Mesendoderm (in vitro differentiated cells): ENCODE data around the gene DLG2.

Experiments
- DNase-seq: peaks from one replicate; pipeline ENCODE4 v3.0.0; 2013
- H2AK5ac ChIP-seq: 2 replicates; pipeline ENCODE4 v1.6.1; 2013; ENCODE audit warnings: low read length, inconsistent platforms
- H2BK120ac ChIP-seq: 2 replicates; pipeline ENCODE4 v1.6.1; 2013; ENCODE audit warnings: low read depth, mild to moderate bottlenecking, low read length, moderate library complexity, mixed read lengths
- H2BK15ac ChIP-seq: replicated peaks from 2 replicates; pipeline ENCODE4 v1.6.1; 2013; ENCODE audit warnings: low read depth, mild to moderate bottlenecking, moderate library complexity
- H2BK5ac ChIP-seq: 2 replicates; pipeline ENCODE4 v1.6.1; 2013; ENCODE audit warnings: low read length, inconsistent platforms
- H3K18ac ChIP-seq: 2 replicates; pipeline ENCODE4 v1.6.1; 2013; ENCODE audit warnings: mild to moderate bottlenecking, low read length, mixed read lengths
- H3K23ac ChIP-seq: one replicate; pipeline ENCODE4 v1.6.1; 2013; ENCODE audit warnings: low read length
- H3K27ac ChIP-seq: 2 replicates; pipeline ENCODE4 v1.5.1; 2013; ENCODE audit warnings: low read depth, mild to moderate bottlenecking, inconsistent platforms, low read length, moderate library complexity
- H3K27me3 ChIP-seq: 2 replicates; pipeline ENCODE4 v1.6.1; 2013; ENCODE audit warnings: low read length, control low read depth, mild to moderate bottlenecking, inconsistent platforms; ENCODE audit not compliant: insufficient read depth, poor library complexity
- H3K36me3 ChIP-seq: 2 replicates; pipeline ENCODE4 v1.6.1; 2013; ENCODE audit warnings: low read length, inconsistent platforms; ENCODE audit not compliant: control insufficient read depth, insufficient read depth
- H3K4ac ChIP-seq: one replicate; pipeline ENCODE4 v1.6.1; 2013; ENCODE audit warnings: low read depth, mild to moderate bottlenecking, low read length, moderate library complexity
- H3K4me1 ChIP-seq: 2 replicates; pipeline ENCODE4 v1.6.1; 2013; ENCODE audit warnings: low read depth, low read length, inconsistent platforms; ENCODE audit not compliant: control insufficient read depth
- H3K4me2 ChIP-seq: 2 replicates; pipeline ENCODE4 v1.6.1; 2013; ENCODE audit warnings: low read length
- H3K4me3 ChIP-seq: 2 replicates; pipeline ENCODE4 v1.5.1; 2013; ENCODE audit warnings: mild to moderate bottlenecking, low read length
- H3K56ac ChIP-seq: one replicate; pipeline ENCODE4 v1.6.1; 2013; ENCODE audit warnings: low read length
- H3K79me1 ChIP-seq: 2 replicates; pipeline ENCODE4 v1.6.1; 2013; ENCODE audit warnings: low read length, inconsistent platforms
- H3K79me2 ChIP-seq: 2 replicates; pipeline ENCODE4 v1.6.1; 2013; ENCODE audit warnings: mild to moderate bottlenecking, low read length; ENCODE audit not compliant: control insufficient read depth, insufficient read depth
- H3K9ac ChIP-seq: 2 replicates; pipeline ENCODE4 v1.6.1; 2013; ENCODE audit warnings: low read length, inconsistent platforms
- H4K5ac ChIP-seq: one replicate; pipeline ENCODE4 v1.6.1; 2013; ENCODE audit warnings: low read length
- H4K8ac ChIP-seq: one replicate; pipeline ENCODE4 v1.6.1; 2013; ENCODE audit warnings: low read depth, mild to moderate bottlenecking, control low read depth, low read length, moderate library complexity
- WGBS: extraction: QIAGEN DNeasy Blood & Tissue Kit; methylation state at CpG from one replicate; pipeline ENCODE4 v1.1.7; 2013; ENCODE audit warnings: low lambda C conversion rate, missing lambda C conversion rate; ENCODE audit not compliant: insufficient coverage; ENCODE audit errors: extremely low coverage; 5-methylcytosine and 5-hydroxymethylcytosine counted together

The DLG2 gene

DNA sequence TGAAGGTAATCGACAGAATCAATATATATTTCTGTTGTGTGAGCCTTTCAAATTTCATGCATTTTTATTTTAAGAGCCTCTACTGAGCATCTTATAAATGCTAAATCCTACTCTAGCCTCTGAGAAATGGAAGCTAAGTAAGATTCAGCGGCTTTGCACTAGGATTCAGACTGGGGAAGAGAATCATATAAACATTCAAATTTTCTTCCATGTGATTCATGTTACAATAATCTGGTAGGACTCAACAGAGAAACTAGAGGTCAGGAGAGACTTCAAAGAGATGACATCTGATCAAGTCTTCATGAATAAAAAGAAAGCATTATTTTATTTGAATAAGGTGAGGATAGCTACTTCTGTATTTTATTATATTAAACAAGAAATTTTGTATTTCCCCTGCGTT lies 538.9 kb downstream of the DLG2 start:
- WGBS, result no CpG with 5 or more reads among the region's 3 CpGs
- Histone ChIP-seq H3K4ac (no peak overlapping the region), H2BK120ac (no peak overlapping the region), H3K79me2 (no peaks in the 10 kb centered on the region), H3K4me2 (no peak overlapping the region), H2AK5ac (no peak overlapping the region), H3K36me3 (no peaks in the 10 kb centered on the region), H4K5ac (no peak overlapping the region), H2BK15ac (no peak overlapping the region), H3K56ac (no peak overlapping the region), H3K4me3 (no peak overlapping the region), H4K8ac (no peak overlapping the region), H3K27ac (no peak overlapping the region), H3K9ac (no peak overlapping the region), H3K79me1 (no peaks in the 10 kb centered on the region), H3K27me3 (no peaks in the 10 kb centered on the region), H2BK5ac (no peak overlapping the region), H3K4me1 (no peaks in the 10 kb centered on the region), H3K23ac (no peak overlapping the region), H3K18ac (no peak overlapping the region)
- no peak for DNase-seq

DNA sequence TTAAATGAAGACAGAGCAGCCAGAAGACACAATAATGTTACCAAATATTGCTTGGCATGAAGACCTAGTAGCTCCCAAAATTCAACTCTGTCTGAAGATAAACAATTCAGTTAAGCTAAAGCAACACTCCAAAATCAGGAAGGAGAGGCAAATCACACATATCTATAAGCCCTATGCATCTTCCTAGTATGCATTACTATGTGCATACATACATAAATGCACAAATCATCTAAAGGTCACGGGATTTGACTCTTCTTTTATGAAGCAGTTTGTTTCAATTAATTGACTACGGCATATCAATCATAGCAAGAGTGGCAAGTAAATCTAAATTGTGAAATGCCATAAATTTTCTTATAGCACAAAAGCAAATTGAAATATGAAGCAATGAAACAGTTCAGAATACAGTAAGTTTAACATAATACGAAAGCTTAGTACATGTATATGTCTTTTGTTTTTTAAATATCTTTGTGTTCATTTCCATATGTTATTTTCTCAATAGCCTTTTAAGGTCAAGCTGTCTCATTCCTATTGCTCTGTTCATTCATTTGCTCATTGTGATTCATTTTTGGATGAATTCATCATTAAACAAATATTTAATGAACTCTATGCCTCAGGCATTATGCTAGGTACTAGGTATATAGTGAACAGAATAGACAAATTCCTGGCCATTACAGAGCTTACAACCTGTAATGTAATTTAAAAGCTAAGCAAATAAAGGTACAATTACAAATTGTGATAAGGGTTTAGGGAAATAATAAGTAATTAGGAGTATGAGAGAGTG lies 540.5 kb downstream of the DLG2 start:
- H3K27me3 ChIP-seq, result no peaks in the 10 kb centered on the region

DNA sequence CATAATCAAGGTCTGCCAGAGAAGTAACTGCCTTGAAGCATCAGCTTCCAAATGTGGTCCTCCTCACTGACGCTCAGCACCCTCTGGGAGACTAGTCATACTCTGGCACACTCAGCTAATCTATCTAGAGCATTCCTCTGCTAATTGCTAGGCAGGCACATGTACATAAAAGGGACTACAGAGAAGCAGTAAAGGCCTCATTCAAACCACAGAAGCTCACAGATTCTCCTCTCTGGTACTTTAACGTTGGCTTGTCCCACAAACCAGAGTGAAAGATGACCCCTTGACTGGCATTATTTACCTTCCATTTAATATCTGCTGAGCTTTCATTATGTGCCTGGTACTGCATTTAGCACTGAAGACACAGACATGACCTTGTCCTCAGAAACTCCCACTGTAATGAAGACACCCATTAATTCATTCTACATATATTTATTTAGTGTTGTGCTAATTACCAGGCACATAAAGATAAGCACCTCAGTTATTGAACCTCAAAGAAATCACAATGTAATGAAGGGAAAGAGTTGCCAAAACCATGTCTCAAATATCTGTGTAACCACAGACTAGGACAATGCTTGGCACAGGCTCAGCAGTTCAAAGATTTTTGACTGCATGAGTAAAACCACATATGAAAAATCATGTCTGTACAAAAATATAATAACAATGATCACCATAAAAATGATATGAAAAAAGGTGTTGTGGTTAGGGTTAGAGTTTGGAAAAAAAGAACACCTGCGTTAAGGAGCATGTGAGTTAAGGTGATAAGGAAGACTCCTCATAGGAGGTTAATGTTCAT lies 550.4 kb downstream of the DLG2 start:
- Histone ChIP-seq H4K8ac (no peak overlapping the region), H3K9ac (no peak overlapping the region), H3K4me2 (no peak overlapping the region), H3K79me2 (no peaks in the 10 kb centered on the region), H3K18ac (no peak overlapping the region), H3K4me1 (no peaks in the 10 kb centered on the region), H2BK5ac (no peak overlapping the region), H4K5ac (no peak overlapping the region), H3K56ac (no peak overlapping the region), H3K27ac (no peak overlapping the region), H3K27me3 (no peaks in the 10 kb centered on the region), H2AK5ac (no peak overlapping the region), H3K36me3 (no peaks in the 10 kb centered on the region), H2BK120ac (no peak overlapping the region), H3K4me3 (no peak overlapping the region), H2BK15ac (no peak overlapping the region), H3K4ac (no peak overlapping the region), H3K23ac (no peak overlapping the region), H3K79me1 (no peaks in the 10 kb centered on the region)
- no peak for DNase-seq
- 100% methylated on average over 1 of the region's 3 CpGs for WGBS

More for the DNA sequence above, 540.5 kb downstream of the DLG2 start:
- Histone ChIP-seq H4K8ac (no peak overlapping the region), H2BK120ac (no peak overlapping the region), H2BK5ac (no peak overlapping the region), H3K79me1 (no peaks in the 10 kb centered on the region), H3K4me2 (no peak overlapping the region), H3K56ac (no peak overlapping the region), H3K79me2 (no peaks in the 10 kb centered on the region), H3K9ac (no peak overlapping the region), H3K36me3 (no peaks in the 10 kb centered on the region), H3K4ac (no peak overlapping the region), H4K5ac (no peak overlapping the region), H3K4me3 (no peak overlapping the region), H3K27ac (no peak overlapping the region), H3K4me1 (no peaks in the 10 kb centered on the region), H3K18ac (no peak overlapping the region), H3K23ac (no peak overlapping the region), H2BK15ac (no peak overlapping the region), H2AK5ac (no peak overlapping the region)
- no peak for DNase-seq
- no CpG with 5 or more reads among the region's 3 CpGs for WGBS

DNA sequence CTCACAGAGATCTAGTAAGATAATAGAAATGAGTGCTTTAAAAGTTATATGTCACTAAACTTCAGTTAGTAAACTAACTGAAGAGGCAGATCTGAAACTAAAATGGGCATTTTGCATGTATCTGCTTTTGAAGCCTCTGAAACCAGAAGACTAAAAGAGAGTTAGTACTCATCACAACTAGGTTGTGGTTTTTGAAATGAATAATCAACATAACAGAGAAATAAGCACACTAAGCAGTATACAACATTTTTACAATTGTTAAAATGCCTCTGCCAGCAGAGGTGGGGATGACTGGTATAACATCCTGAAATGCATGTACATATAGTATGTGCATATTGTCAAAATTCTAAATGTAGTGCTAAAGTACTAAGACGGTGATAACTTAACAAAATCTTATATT lies 564.5 kb downstream of the DLG2 start:
- Histone ChIP-seq H3K23ac (no peak overlapping the region), H3K27ac (no peak overlapping the region), H3K18ac (no peak overlapping the region), H3K9ac (no peak overlapping the region), H3K36me3 (no peaks in the 10 kb centered on the region), H3K4me3 (no peak overlapping the region), H3K4ac (no peak overlapping the region), H3K79me1 (no peaks in the 10 kb centered on the region), H3K79me2 (no peaks in the 10 kb centered on the region), H2BK120ac (no peak overlapping the region), H3K4me1 (no peaks in the 10 kb centered on the region), H4K5ac (no peak overlapping the region), H3K56ac (no peak overlapping the region), H4K8ac (no peak overlapping the region), H2BK15ac (no peak overlapping the region), H2AK5ac (no peak overlapping the region), H3K27me3 (no peaks in the 10 kb centered on the region), H2BK5ac (no peak overlapping the region), H3K4me2 (no peak overlapping the region)
- no peak for DNase-seq
- no CpG with 5 or more reads among the region's 1 CpG for WGBS

DNA sequence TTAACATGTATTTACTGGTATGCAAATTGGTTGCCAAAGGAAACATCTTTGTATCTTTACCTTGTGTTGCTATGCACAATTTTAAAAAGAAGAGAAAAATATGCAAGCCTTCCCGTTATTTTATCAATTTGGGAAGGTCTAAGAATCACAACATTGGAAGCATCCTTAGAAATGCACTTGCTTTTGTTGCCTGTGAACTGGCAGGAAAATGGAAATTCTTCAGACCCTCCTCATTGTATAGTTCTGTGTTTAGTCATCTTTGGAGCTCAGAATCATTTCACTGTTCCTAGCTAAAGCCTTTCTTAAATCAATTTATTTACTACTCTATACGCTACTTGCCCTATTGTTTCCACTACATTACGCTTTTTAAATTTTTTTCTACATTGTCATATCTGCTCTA lies 574.5 kb downstream of the DLG2 start:
- H4K8ac ChIP-seq, result no peak overlapping the region
- H2BK5ac ChIP-seq, result no peak overlapping the region
- 100% methylated on average over 2 of the region's 3 CpGs for whole genome bisulfite sequencing
- no peak overlapping the region for H3K4me2 ChIP-seq
- no peaks in the 10 kb centered on the region for H3K4me1 ChIP-seq
- no peak for DNase-seq
- H3K36me3 ChIP-seq, result no peaks in the 10 kb centered on the region
- no peaks in the 10 kb centered on the region for H3K27me3 ChIP-seq
- H3K4me3 ChIP-seq, result no peak overlapping the region
- no peak overlapping the region for H3K18ac ChIP-seq
- no peak overlapping the region for H4K5ac ChIP-seq
- H2AK5ac ChIP-seq, result no peak overlapping the region
- H2BK120ac ChIP-seq, result no peak overlapping the region
- H3K79me1 ChIP-seq, result no peaks in the 10 kb centered on the region
- no peak overlapping the region for H3K27ac ChIP-seq
- no peak overlapping the region for H3K56ac ChIP-seq
- H2BK15ac ChIP-seq, result no peak overlapping the region
- H3K9ac ChIP-seq, result no peak overlapping the region
- H3K23ac ChIP-seq, result no peak overlapping the region
- H3K79me2 ChIP-seq, result no peaks in the 10 kb centered on the region
- no peak overlapping the region for H3K4ac ChIP-seq
